Measurements from ENCODE around the gene OR5J2.

DNA sequence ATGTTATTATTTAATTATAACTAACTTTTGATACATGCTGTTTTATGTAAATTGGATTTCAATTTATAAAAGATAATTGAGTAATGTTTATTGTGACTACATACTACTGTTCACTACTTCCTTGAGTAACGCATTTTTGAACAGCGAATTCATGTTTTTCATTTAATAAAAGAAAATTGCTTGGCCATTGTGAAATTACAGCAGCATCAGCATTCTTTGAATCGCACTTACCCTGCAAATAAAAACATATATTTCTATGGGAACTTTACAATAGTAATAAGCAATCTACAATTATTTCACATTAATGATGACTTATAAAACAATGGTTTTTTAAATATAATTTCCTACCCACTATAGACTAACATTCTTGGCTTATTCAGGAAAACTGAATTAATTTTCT lies 20.3 kb downstream of the OR5J2 start:
- TF ChIP-seq CTCF (IDR thresholded peaks at IDR 0.05) = no peak
- no peak for TF ChIP-seq POLR2AphosphoS5 (IDR thresholded peaks at IDR 0.05)

All from upper lobe of left lung (tissue), 4 donors.